Superior temporal gyrus (tissue), 1 donor: Measurements from ENCODE around the gene CHMP6.

Experiments used
- DNase-seq: peaks from one replicate; pipeline ENCODE4 v3.0.0-alpha.2; 2016; ENCODE audit errors: extremely low spot score

The CHMP6 gene

DNA sequence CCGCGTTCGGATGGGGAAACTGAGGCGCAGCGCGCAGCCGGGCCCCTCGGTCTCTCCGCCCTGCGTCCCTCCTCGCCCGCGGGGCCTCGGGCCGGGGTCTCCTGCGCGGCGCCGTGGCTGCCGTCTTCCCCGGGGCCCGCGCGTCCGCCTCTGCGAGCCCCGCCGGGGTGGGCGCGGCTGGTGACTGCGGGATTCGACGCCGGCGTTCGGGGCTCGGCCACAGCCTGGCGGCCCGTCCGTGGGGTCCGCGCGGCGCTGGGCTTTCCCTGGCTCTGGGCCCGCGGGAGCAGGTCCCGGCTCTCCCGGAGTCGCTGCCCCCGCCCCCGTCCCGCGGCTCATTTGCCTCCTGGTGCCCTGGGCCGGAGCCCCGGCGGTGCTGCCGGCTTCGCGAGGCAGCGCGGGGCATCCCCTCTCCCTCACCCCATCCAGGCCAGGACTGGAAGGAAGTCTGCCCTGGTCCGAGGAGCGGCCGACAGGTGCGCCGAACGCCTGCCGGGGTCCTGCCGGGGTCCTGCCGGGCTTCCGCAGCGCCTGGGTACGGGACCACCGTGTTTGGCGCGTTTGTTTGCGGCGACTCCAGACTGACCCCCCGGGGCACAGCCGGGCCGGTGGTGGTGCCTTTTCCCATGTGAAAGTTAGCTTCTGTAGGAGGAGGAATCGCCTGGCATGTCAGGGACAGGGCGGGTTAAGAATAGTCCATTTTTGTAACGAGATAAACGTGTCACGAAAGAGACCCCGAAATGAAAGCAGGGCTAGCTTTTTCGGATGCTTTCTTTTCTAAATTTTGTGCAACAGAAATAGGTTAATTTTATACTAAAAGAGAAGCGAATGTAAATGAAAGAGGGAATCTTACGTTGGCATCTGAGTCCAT lies 671 bp downstream of the CHMP6 start:
- no peak for DNase-seq

DNA sequence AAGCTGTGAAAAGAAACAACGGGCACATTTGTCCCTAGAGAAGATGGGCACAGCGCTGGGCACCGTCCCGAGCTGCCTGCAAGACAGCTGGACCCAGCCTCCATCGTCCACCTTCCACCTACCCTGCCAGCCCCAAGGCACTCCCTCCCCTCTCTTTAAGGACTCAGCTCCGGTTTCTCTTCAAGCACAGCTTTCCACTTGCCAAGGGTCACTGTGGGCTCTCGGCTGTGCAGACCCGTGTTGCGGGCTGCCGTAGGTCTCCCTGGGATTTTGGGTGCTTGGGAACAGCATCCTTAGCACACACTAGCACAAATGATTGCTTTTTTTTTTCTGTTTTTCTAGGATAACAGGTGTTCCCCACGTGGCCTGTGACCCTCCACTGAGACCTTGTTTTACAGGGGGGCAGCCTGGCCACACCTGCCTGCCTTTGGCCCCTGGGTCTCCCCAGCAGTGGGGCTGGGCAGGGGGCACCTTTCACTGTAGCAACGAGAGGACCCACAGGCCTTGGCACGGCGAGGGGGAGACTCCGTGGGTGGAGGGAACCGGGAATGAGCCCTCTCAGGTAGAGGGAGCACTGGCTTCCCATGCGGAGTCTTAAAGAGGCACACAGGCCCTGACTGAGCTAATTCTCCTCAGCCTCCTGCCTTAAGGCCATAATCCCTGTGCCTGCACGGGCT lies 1.4 kb downstream of the CHMP6 start:
- DNase-seq, result no peak

DNA sequence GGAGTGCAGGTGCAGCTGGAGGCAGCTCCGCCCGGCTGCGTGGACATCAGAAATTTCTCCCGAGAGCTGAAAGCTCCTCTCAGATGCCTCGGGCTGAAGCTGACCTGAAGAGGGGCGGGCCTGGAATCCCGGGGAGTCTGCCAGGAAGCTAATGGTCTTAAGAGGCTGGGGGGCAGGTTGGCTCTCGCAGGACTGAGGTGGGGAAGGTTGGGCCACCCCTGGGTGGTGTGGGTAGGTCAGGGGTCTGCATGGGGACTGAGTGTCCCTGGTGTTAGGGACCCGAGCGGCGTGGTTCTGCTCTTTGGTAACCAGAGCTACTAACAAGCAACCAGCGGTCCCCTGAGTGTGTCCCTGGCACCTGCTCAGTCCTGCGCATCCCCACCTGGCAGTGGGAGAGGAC lies 3.5 kb downstream of the CHMP6 start:
- DNase-seq, result no peak

DNA sequence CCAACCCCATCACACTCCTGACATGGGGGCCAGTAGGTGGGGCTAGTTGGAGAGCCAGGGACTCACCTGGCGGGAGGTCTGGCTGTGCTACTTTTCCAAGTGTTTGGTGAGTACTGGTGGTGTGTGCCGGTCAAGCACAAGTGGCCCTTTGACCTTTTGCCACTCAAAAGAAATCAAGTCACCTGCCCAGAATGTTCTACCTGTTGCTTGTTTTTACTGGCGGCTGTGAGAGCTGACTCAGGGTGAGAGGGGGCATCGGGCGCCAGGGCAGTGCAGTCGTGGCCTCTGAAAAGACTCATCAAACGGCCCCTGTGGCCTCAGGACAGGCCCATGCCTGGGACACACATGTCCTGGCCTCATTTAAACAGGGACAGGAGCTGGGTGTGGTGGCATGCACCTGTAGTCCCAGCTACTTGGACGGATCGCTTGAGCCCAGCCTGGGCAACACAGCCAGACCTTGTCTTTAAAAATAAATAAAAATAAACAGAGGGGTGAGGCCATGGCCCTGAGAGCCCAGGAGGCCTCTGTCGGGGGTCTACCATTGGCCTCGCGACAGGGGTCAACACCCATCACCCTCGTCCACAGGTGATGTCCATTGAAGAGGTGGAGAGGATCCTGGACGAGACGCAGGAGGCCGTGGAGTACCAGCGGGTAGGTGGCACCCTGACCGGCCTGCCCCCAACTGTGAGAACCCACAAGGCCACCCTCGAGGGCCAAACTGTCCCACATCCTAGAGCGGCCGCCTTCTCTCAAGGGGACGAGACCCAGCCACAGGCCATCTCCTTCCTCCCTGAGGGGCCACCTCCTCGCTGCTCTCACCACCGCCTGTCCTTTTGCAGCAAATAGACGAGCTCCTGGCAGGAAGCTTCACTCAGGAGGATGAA lies 5.0 kb downstream of the CHMP6 start:
- DNase-seq, result no peak

DNA sequence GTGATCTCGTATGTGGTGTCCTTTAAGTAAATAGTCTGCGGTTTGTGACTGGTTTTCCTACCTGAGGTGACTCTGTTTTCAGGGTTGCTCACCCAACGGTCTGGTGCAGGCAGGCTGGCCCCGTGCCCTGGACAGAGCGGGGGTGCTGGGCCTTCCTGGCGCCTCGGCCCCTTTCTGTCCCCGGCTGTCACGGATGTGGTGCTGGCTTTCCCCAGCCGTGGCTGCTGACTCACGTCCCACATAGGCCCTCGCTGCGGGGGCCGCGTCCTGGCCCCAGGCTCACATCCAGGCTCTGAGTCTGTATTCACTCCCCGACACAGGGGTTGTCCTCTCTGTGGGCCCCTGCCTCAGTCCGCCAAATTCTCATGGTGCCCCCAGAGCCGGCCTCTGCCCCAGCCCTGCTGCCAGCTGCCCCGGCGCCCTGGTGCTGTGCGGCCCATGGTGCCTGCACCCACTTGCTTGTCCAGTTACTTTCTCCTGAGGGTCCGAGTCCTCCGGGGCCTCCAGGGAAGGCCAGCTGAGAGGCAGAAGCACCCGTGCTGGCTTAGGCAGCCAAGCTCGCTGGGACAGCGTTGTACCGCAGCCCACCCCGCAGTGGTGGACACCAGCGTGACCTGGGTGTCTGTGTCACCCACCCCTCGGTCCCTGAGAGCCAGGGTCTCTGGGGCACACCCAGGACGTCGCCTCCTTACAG lies 5.9 kb downstream of the CHMP6 start:
- DNase-seq, result no peak

DNA sequence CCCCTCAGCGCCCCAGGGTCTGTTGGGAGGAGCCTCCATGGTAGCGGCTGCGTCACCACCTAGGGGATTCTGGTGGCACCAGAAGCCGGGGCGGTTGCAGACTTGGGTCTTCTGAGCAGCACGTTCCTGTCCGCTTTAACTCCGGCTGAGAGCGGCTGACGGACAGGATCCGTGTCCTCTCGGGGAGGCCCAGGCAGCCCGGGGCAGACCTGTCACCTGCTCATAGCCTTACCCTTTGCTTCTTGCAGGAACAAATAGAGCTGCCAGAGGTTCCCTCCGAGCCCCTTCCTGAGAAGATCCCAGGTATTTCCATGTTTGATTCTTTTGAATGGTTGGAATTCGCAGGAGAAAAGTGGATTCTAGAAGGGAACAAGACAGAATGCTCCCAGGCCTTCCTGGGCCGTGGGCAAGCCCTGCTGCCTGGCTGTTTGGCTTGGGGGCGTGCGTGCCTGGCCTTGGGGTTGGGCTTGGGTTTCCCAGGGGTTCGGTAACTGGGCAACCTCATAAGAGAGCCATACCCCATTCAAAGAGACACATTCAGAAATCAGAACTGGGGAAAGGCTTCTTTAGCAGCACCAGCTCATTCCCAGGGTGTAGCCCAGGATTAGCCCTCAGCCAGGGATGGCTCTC lies 6.6 kb downstream of the CHMP6 start:
- DNase-seq, result no peak

DNA sequence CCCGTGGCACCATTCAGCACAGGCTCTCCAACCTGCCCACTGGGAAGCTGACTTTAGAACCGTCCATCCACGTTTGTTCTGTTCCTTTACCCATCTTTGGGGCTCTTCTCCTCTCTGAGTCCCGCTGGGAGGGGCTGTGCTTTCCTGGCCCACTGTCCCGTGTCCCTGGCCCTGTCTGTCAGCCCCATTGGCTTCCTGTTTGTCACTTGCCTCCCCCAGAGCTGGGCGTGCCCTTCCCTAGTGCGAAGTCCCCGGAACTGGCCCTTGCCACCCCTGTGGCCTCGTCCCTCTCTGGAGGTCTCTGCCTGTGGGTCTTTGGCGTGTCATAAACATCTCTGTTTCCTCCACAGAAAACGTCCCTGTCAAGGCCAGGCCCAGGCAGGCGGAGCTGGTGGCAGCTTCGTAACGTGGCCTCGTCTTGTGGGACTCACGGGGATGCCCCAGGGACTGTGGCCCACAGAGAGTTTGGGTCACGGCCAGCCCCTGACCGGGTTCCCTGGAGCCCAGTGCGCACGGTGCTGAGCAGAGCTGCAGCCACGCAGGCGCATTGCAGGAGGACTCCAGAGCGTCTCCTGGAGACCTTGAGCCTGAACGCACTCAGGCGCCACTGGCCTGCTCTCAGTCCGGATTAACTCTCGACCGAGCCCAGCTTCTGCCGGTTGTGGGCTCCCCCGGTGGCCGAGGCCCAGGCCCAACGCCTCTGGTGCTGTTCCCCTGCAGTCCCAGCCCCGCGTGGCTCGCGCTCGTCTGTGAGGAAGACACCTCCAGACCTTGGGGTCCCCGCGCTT lies 7.3 kb downstream of the CHMP6 start:
- no peak for DNase-seq

DNA sequence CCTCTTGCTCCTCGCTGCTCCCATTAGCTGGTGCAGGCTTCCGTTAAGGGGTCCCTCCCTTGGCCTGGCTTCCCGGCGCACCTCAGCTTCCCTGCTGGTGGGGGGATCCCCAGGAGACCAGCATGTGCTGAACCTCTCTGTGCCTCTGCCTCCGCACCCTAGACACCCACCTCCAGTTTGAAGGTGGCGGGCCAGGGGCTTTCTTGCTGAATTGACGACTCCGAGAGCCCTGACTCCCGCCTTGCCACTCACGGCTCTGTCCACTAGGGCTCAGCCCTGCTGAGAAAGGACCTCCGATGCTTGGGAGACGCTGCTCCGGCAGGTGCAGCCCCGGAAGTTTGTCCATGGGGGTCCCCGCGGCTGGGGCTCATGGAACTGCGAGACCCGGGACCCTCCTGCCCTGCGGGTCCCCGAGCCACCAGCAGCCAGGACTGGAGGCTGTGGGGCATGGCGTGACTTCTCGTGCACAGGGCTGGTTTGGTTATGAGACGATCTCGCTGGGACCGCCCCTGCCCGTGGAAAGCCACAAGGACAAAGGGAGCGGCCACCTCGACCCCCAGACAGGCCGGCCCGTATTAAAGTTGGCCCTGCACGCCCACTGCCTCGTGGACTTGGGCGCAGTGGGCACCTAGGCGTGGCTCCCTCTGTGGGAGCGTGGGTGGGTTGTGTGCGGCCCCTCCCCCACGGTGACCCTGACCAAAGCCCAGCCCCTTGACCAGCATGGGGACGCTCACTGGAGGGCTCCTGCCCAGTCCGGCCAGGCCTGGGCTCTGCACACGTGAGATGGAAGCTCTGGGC lies 8.1 kb downstream of the CHMP6 start:
- DNase-seq, result no peak

DNA sequence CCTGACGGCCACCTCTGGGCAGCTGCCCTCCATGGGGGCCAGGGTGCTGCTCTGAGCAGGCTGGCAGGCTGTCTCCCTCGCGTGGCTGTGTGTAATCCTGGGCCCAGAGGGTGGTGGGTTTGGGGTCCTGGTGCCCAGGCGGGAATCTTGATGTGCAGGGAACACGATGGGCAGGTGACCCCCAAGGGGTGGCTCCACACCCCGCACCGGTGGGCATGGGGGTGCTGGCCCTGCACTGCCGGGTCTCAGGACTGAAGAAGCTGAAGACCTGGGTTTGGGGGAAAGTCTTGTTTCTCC lies 8.6 kb downstream of the CHMP6 start:
- DNase-seq, result no peak

DNA sequence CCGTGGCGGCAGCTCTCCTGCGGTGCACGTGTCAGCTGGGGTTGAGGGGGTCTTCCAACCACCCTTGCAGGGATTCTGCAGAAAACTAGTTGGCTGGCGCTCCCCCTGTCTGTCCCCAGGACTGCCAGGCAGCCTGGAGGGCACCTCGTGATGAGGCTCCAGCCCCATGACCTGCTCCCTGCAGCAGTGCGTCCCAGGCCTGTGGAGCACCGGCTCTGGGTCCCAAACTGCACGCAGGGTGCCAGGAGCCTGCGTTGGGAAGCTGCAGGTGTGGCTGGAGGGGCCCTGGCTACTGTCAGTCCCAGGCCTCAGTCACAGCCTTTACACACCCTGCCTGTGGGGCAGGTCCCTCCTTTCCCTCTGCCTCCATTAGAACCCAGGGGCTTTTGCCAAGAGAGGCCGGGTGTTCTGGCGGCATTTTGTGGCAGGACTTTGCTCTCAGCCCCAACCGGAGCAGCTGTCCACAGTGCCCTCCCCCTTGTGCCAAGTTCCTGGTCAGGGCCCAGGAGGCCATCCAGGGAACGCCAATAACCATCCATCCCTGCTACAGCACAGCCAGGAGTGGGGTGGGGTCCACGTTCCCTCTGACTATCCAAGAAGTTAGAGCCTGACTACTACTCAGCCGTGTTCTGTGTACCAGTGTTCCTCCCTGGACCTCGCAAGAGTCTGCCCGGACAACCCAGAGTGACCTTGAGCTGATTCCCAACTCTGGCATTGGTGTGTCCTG lies 9.2 kb downstream of the CHMP6 start:
- DNase-seq, result no peak

DNA sequence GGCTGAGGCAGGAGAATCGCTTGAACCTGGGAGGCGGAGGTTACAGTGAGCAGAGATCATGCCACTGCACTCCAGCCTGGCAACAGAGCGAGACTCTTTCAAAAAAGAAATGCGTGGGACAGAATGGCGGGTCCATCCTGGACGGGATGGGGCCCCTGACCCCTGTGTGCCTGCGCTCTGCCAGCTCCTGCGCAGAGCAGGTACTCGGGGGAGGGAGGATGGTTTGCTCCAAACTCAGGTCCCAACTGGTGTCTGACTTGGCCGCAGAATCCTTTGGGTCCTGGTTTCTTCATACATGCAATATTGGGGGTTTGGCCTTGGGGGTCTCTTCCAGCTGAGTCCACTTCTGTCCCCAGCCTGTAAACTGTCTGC lies 10.4 kb downstream of the CHMP6 start:
- no peak for DNase-seq

DNA sequence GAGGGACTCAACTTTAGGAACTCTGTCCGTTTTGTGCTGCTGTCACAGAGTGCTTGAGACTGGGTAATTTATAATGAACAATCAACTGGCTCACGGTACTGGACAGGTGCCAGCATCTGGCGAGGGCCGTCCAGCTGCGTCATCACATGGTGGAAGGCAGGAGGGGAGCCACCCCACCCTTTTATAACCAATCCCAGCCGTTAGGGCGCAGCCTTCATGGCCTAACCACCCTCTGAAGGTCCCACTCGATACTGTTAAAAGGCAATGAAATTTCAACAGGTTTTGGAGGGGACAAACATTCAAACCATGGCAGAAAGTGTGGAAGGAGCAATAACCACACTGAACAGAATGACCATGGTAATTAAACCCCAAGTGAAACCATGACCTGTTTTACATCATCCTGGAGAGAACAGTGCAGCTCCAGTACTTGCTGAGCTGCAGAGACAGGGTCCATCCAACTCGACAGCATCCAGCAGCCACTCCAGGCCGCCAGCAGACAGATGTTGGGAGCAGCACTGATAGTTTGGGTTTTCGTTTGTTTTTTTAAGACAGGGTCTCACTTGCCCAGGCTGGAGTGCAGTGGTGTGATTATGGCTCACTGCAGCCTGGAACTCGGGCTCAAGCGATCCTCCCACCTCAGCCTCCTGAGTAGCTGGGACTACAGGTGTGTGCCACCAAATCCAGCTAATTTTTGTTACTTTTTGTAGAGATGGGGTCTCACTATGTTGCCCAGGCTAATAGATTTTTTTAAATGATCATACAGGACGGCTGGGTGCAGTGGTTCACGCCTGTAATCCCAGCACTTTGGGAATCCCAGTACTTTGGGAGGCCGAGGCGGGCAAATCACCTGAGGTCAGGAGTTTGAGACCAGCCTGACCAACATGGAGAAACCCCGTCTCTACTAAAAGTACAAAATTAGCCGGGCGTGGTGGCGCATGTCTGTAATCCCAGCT lies 11.0 kb downstream of the CHMP6 start:
- peak; percentile 55 for DNase-seq

DNA sequence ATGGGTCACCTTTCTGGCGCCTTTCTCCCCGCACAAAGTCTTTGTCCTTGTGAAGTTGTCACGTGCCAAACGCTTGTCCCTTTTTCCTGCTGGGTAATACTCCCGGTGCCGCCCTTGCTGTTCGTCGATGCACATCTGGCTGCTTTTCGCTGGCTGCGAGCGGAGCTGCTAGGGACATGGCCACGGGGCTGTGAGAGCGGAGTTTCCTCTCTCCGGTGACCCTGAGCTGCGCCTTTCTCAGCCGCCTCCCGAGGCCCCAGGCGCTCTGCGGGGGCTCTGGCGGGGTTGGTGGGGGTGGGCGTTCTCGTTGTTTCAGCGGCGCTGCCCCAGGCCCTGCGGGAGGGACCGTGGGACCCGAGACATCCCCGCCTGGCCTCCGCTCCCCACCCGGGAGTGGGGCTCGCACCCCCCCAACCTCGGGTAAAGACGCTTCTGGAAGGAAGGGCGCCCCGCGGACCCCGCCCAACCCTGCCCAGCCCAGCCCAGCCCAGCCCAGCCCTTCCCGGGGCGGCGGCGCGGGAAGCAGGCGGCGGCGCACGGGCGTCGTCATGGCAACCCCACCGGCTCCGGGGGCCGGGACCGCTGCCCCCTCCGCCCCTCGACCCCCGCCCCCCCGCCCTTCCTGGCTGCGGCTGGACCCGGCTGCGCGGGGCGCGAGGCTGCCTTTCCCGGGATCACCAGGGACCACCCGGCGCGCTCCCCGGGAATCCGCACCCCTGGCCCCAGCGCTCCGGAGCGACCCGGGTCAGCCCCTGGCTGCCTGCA lies 12.3 kb downstream of the CHMP6 start:
- DNase-seq, result no peak

DNA sequence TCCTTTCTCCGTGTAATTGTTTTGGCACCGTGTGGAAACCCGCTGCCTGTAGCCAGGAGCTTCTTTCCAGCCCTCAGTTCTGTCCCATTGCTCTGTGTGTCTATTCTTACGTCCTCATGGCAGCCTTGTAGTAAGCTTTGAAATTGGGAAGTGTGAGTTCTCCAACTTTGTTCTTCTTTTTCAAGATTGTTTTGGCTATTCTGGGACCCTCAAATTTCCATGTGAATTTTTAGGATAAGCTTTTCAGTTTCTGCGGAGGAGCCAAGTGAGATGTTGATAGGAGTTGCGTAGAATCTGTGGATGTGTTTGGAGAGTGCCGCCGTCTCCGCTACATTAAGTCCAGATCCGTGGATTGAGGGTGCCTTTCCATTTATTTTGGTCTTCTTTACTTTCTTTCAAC lies 15.2 kb downstream of the CHMP6 start:
- DNase-seq, result no peak

DNA sequence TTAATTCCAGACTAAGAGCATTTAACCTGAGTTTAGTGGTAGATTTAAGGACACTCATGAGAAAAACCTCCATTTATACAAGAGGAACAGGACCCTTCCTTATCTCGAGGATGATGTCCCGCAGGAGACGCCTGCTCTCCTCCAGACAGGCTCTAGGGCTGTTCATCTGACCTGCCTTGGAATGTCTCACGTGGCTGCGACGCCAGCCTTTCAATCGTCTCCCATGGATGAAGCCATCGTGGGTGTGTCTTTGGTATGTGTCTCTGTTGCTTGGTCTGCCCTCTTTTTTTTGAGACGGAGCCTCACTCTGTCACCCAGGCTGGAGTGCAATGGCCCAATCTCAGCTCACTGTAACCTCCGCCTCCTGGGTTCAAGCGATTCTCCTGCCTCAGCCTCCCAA lies 16.5 kb downstream of the CHMP6 start:
- DNase-seq, result no peak

DNA sequence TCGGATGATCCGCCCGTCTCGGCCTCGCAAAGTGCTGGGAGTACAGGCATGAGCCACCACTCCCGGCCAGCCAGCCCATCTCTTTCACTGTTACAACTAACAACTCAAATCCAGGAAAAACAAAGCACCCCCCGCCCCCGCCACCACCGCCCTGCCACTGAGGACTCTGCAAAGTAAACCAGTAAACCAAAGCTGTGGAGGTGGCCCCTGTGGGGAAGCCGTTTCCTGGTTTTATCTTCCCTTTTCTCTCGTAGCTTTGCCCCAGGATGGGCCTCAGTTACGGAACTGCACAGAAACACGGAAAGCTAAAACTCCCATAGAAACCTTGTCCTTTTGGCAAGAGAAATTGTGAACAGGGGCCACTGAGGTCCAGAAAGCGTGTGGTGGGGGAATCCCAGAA lies 17.5 kb downstream of the CHMP6 start:
- DNase-seq, result no peak

DNA sequence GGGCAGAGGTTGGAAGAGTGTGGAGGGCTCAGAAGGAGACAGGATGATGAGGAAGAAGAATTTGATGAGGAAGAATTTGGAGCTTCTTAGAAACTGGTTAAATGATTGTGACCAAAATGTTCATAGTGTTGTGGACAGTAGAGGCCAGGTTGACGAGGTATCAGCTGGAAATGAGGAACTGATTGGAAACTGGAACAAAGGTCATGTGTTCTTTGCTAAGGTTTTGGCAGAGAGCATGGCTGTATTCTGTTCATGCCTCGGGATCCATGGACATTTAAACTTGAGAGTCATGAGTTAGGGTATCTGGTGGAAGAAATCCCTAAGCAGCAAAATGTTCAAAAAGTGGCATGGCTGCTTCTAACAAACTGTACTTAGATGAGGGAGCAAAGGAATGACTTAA lies 19.3 kb downstream of the CHMP6 start:
- no peak for DNase-seq
